Left lung (tissue), 10 donors: ENCODE results near the gene OR4K14. TPM values are rescaled to one million over a fixed set of nuclear protein-coding genes. Genes with fewer than 3 reads are reported as not detected.

ENCODE experiments used
- ATAC-seq: fragments of 200-7000 bp; cut with Tn5 transposase; one replicate; pipeline ENCODE4 v1.9.1; 2020; ENCODE audit warnings: moderate library complexity
- DNase-seq, 4 donors: peaks; one replicate each; pipeline ENCODE4 v3.0.0-alpha.2; 2013 to 2020
- H3K27ac ChIP-seq, 2 donors: fragments of 200-600 bp; sonication (generic) in 1 of 2; one replicate each; pipeline versions ENCODE4 v1.5.0 to v1.8.0; 2020 to 2021
- H3K27me3 ChIP-seq, 2 donors: fragments of 200-600 bp; sonication (generic) in 1 of 2; one replicate each; pipeline versions ENCODE4 v1.5.0 to v1.8.0; 2020 to 2021
- H3K36me3 ChIP-seq, 2 donors: fragments of 200-600 bp; sonication (generic) in 1 of 2; one replicate each; pipeline versions ENCODE4 v1.5.0 to v1.8.0; 2020 to 2021
- H3K4me1 ChIP-seq, 2 donors: fragments of 200-600 bp; one replicate each; pipeline ENCODE4 v1.8.0; 2021
- H3K4me3 ChIP-seq, 2 donors: fragments of 200-600 bp; sonication (generic) in 1 of 2; one replicate each; pipeline versions ENCODE4 v1.5.0 to v1.8.0; 2020 to 2021; ENCODE audit warnings: mild to moderate bottlenecking in 1 of 2
- H3K9me3 ChIP-seq, 2 donors: fragments of 200-600 bp; sonication (generic) in 1 of 2; one replicate each; pipeline versions ENCODE4 v1.5.0 to v1.8.0; 2020 to 2021
- intact Hi-C, 2 donors: fragments of 100-400 bp; cut with DNase I; formaldehyde crosslinking; loops; one replicate each; pipeline versions ENCODE4 v1.11.2 to v1.14.2; 2022
- polyA plus RNA-seq, 6 donors: library from polyadenylated mRNA; unstranded; fragments of 120-200 nt; gene quantifications; one replicate each; pipeline ENCODE4 v1.2.1, GENCODE V29; 2013; ENCODE audit not compliant: insufficient read length in 6 of 6
- total RNA-seq, 2 donors: library from RNA; stranded (reverse); fragmentation: NEBNext Ultra II Directional; extraction: Animal tissue kit (Norgen Biotek cat#: 25700); gene quantifications; one replicate each; pipeline ENCODE4 v1.2.1, GENCODE V29; 2021
- TF ChIP-seq, protein P1 (sequence below), 2 donors: fragments of 200-600 bp; sonication (generic) in 1 of 2; IDR thresholded peaks; one replicate each; pipeline versions ENCODE4 v1.5.0 to v1.8.0; 2021; ENCODE audit warnings: antibody characterized with exemption in 2 of 2
- donor health status: DM: no; HTN: yes; CAD: no.
- donor health status: DM: no; HTN: no; CAD: no.

The OR4K14 gene
- total and polyA plus RNA-seq, 8 donors: not detected

DNA sequence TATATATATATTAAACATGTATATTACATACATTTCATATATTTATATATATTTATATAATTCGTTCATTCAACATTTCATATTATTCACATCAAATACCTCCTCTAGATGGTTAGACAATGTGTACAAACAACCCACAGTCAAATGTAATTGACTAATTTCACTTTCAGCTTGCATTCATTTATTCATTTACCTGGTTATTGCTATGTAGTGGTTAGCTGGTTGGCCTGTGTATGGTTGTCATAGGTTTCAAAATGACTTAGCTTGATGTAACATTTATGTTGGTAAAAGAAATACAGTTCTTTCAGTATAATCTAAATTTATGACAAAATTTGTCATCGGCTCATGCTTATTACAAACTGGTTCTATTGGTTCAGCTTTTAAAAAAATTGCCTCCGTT, 16.3 kb upstream of the OR4K14 start:
- intact Hi-C loops: no loop called here
- peaks cover 0 to 3% of the 10 kb centered on the region in 2 donors for H3K9me3 ChIP-seq
- no peak for ATAC-seq

GRCh38 chr14:20031058-20031457, 12.0 kb upstream of the OR4K14 start:
- intact Hi-C loops: no loop called here
- ATAC-seq (no peak), DNase-seq (no peak)
- no peaks in the 10 kb centered on the region for H3K36me3 ChIP-seq
- TF ChIP-seq, protein P1, sequence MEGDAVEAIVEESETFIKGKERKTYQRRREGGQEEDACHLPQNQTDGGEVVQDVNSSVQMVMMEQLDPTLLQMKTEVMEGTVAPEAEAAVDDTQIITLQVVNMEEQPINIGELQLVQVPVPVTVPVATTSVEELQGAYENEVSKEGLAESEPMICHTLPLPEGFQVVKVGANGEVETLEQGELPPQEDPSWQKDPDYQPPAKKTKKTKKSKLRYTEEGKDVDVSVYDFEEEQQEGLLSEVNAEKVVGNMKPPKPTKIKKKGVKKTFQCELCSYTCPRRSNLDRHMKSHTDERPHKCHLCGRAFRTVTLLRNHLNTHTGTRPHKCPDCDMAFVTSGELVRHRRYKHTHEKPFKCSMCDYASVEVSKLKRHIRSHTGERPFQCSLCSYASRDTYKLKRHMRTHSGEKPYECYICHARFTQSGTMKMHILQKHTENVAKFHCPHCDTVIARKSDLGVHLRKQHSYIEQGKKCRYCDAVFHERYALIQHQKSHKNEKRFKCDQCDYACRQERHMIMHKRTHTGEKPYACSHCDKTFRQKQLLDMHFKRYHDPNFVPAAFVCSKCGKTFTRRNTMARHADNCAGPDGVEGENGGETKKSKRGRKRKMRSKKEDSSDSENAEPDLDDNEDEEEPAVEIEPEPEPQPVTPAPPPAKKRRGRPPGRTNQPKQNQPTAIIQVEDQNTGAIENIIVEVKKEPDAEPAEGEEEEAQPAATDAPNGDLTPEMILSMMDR (IDR thresholded peaks at IDR 0.05): no peak
- no peaks in the 10 kb centered on the region for H3K9me3 ChIP-seq
- no peaks in the 10 kb centered on the region for H3K4me1 ChIP-seq
- no peak overlapping the region for H3K27ac ChIP-seq
- H3K27me3 ChIP-seq: no peaks in the 10 kb centered on the region
- H3K4me3 ChIP-seq: no peak overlapping the region

More for the DNA sequence above, 16.3 kb upstream of the OR4K14 start:
- TF ChIP-seq, protein P1 (IDR thresholded peaks at IDR 0.05): no peak
- Histone ChIP-seq H3K36me3 (no peaks in the 10 kb centered on the region), H3K4me1 (no peaks in the 10 kb centered on the region), H3K27ac (no peak overlapping the region), H3K27me3 (no peaks in the 10 kb centered on the region), H3K4me3 (no peak overlapping the region)
- DNase-seq: no peak

- intact Hi-C loops: no loop called here
- ATAC-seq: no peak
- Histone ChIP-seq H3K36me3 (no peaks in the 10 kb centered on the region), H3K4me1 (no peaks in the 10 kb centered on the region), H3K9me3 (no peaks in the 10 kb centered on the region), H3K27me3 (no peaks in the 10 kb centered on the region), H3K27ac (no peak overlapping the region), H3K4me3 (no peak overlapping the region)
- TF ChIP-seq, protein P1 (IDR thresholded peaks at IDR 0.05): no peak
- DNase-seq: no peak
Observed at GRCh38 chr14:20008156-20008555, 11.0 kb downstream of the OR4K14 start.

GRCh38 chr14:20002319-20002718, 16.8 kb downstream of the OR4K14 start:
- ATAC-seq (no peak), DNase-seq (no peak)
- H3K36me3 ChIP-seq: no peaks in the 10 kb centered on the region

GRCh38 chr14:20001863-20002262, 17.2 kb downstream of the OR4K14 start, which contains the start of gene OR4Q2:
Gene OR4Q2, plus strand, starts transcription at chr14:20002163.
- no peak within 1 kb of the TSS for H3K4me3 ChIP-seq
- intact Hi-C loops: no loop called here
- H3K36me3 ChIP-seq: no peaks in the 10 kb centered on the region
- ATAC-seq: no peak
- no peaks in the 10 kb centered on the region for H3K27me3 ChIP-seq
- no peaks in the 10 kb centered on the region for H3K4me1 ChIP-seq
- no peak within 1 kb of the TSS for H3K27ac ChIP-seq
- no peaks in the 10 kb centered on the region for H3K9me3 ChIP-seq
- TF ChIP-seq, protein P1 (IDR thresholded peaks at IDR 0.05): no peak
- DNase-seq: no peak

More at GRCh38 chr14:20002319-20002718, 16.8 kb downstream of the OR4K14 start:
- H3K9me3 ChIP-seq: no peaks in the 10 kb centered on the region
- TF ChIP-seq, protein P1 (IDR thresholded peaks at IDR 0.05): no peak
- no peaks in the 10 kb centered on the region for H3K4me1 ChIP-seq
- intact Hi-C loops: no loop called here
- H3K27me3 ChIP-seq: no peaks in the 10 kb centered on the region
- no peak overlapping the region for H3K27ac ChIP-seq
- no peak overlapping the region for H3K4me3 ChIP-seq
